ENCODE data around the gene CSTF2.
"Not testable (repeated sequence)": the region's sequence is repeated elsewhere in the genome, so short reads cannot be mapped to it uniquely, and the experiment has no call there.

The CSTF2 gene

GRCh38 chrX:100804780-100805179, 15.4 kb upstream of the CSTF2 start:
- H3K9me3 ChIP-seq (ENCODE audit: control insufficient read depth, insufficient read depth, low read depth, low read length) = no peaks in the 10 kb centered on the region
- no peaks in the 10 kb centered on the region for H3K4me1 ChIP-seq (ENCODE audit: control insufficient read depth, insufficient read depth, low read length)
- TF ChIP-seq, protein P1, sequence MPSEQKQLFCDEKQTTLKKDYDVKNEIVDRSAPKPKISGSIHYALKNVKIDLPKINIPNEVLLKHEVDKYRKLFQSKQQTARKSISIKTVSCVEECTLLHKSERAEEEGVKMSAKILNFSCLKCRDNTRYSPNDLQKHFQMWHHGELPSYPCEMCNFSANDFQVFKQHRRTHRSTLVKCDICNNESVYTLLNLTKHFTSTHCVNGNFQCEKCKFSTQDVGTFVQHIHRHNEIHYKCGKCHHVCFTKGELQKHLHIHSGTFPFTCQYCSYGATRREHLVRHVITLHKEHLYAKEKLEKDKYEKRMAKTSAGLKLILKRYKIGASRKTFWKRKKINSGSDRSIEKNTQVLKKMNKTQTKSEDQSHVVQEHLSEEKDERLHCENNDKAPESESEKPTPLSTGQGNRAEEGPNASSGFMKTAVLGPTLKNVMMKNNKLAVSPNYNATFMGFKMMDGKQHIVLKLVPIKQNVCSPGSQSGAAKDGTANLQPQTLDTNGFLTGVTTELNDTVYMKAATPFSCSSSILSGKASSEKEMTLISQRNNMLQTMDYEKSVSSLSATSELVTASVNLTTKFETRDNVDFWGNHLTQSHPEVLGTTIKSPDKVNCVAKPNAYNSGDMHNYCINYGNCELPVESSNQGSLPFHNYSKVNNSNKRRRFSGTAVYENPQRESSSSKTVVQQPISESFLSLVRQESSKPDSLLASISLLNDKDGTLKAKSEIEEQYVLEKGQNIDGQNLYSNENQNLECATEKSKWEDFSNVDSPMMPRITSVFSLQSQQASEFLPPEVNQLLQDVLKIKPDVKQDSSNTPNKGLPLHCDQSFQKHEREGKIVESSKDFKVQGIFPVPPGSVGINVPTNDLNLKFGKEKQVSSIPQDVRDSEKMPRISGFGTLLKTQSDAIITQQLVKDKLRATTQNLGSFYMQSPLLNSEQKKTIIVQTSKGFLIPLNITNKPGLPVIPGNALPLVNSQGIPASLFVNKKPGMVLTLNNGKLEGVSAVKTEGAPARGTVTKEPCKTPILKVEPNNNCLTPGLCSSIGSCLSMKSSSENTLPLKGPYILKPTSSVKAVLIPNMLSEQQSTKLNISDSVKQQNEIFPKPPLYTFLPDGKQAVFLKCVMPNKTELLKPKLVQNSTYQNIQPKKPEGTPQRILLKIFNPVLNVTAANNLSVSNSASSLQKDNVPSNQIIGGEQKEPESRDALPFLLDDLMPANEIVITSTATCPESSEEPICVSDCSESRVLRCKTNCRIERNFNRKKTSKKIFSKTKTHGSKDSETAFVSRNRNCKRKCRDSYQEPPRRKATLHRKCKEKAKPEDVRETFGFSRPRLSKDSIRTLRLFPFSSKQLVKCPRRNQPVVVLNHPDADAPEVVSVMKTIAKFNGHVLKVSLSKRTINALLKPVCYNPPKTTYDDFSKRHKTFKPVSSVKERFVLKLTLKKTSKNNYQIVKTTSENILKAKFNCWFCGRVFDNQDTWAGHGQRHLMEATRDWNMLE (tag by site-specific recombination; conservative IDR thresholded peaks at IDR 0.05; ENCODE audit: low read depth) = no peak
- TF ChIP-seq KLF17 (tag by site-specific recombination; IDR thresholded peaks at IDR 0.05) (no peak), ZNF302 (tag by site-specific recombination; IDR thresholded peaks at IDR 0.05; ENCODE audit: low read depth) (no peak), ZNF391 (tag by site-specific recombination; IDR thresholded peaks at IDR 0.05; ENCODE audit: borderline replicate concordance, low read depth) (no peak), ZNF48 (tag by site-specific recombination; IDR thresholded peaks at IDR 0.05) (no peak), ZNF112 (tag by site-specific recombination; IDR thresholded peaks at IDR 0.05) (no peak), ZBTB1 (tag by site-specific recombination; IDR thresholded peaks at IDR 0.05) (no peak), TCF7L2 (IDR thresholded peaks at IDR 0.05; ENCODE audit: borderline replicate concordance, low read depth, low read length) (no peak), ZNF248 (tag by site-specific recombination; IDR thresholded peaks at IDR 0.05) (no peak)
- TF ChIP-seq, protein P2, sequence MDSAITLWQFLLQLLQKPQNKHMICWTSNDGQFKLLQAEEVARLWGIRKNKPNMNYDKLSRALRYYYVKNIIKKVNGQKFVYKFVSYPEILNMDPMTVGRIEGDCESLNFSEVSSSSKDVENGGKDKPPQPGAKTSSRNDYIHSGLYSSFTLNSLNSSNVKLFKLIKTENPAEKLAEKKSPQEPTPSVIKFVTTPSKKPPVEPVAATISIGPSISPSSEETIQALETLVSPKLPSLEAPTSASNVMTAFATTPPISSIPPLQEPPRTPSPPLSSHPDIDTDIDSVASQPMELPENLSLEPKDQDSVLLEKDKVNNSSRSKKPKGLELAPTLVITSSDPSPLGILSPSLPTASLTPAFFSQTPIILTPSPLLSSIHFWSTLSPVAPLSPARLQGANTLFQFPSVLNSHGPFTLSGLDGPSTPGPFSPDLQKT (IDR thresholded peaks at IDR 0.05; ENCODE audit: borderline replicate concordance, low read depth, low read length) = no peak
- ChIA-PET CTCF (no interaction called here), POLR2A (no interaction called here)
- H3K27ac ChIP-seq (ENCODE audit: extremely low read depth, low read depth, low read length) = no peak overlapping the region
- H3K4me3 ChIP-seq (ENCODE audit: low read depth, low read length) = no peak overlapping the region
- H3K36me3 ChIP-seq (ENCODE audit: control insufficient read depth in 2 of 2, insufficient read depth in 1 of 2, low read length in 2 of 2) = no peaks in the 10 kb centered on the region

DNA sequence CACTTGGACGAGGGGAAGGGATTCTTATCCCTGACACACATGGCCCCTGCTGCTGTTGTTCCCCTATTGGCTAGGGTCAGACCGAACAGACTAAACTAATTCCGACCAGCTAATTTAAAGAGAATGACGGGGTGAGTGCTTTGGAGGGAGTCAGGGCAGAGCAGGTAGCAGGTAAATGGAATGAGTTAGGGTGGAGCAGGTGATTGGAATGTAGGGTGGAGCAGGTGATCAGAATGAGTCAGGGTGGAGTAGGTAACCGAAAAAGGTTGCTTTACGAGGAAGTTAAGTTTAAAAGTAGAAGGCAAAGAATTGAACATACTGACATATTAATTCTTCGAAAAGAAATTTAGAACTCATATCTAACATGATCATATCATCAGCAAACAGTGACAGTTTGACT, 11.9 kb upstream of the CSTF2 start:
- H3K27ac ChIP-seq (ENCODE audit: extremely low read depth, low read depth, low read length); H3K4me3 ChIP-seq (ENCODE audit: low read depth, low read length); H3K4me1 ChIP-seq (ENCODE audit: control insufficient read depth, insufficient read depth, low read length); H3K36me3 ChIP-seq (ENCODE audit: control insufficient read depth in 2 of 2, insufficient read depth in 1 of 2, low read length in 2 of 2); H3K9me3 ChIP-seq (ENCODE audit: control insufficient read depth, insufficient read depth, low read depth, low read length); POLR2A ChIA-PET; CTCF ChIA-PET: not testable (repeated sequence)

DNA sequence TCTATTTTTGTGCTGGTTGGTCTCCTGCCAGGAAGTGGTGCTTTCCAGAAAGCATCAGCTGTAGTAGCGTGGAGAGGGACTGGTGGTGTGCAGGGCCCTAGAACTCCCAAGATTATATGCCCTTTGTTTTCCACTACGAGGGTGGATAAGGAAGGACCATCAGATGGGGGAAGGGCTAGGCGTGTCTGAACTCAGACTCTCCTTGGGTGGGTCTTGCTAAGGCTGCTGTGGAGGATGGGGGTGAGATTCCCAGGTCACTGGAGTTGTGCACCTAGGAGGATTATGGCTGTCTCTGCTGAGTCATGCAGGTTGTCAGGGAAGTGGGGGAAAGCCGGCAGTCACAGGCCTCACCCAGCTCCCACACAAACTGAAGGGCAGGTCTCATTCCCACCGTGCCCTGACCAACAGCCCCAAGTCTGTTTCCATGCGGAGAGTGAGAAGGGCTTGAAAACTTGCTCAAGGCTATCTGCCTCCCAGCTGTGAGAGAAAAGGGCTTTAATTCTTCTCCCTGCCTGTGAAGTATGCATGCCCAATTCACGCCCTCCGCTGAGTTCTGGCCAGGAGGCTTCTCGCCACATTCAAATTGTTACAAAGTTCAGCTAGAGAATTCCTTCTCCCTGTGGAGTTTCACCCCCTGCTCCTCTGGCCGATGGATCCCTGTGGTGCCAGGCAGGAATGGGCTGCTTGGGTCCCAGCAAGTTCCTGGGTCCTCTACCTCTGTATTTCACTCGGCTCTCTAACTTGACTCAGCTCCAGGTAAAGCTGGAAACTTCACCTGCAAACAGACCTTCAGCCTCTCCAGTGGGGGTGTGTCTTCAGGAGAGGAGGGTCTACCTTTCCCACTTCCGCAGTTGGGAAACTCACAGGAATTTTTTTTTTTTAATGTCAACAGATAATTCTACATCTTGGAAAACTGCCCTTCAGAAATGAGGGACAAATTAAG, 7.7 kb upstream of the CSTF2 start:
- Histone ChIP-seq H3K4me3 (ENCODE audit: low read depth, low read length) (no peak overlapping the region), H3K27ac (ENCODE audit: extremely low read depth, low read depth, low read length) (no peak overlapping the region), H3K9me3 (ENCODE audit: control insufficient read depth, insufficient read depth, low read depth, low read length) (no peaks in the 10 kb centered on the region), H3K4me1 (ENCODE audit: control insufficient read depth, insufficient read depth, low read length) (no peaks in the 10 kb centered on the region), H3K36me3 (ENCODE audit: control insufficient read depth in 2 of 2, insufficient read depth in 1 of 2, low read length in 2 of 2) (no peaks in the 10 kb centered on the region)
- POLR2A ChIA-PET = no interaction called here
- no peak for TF ChIP-seq TCF7L2 (IDR thresholded peaks at IDR 0.05; ENCODE audit: borderline replicate concordance, low read depth, low read length)
- no peak for TF ChIP-seq GLI2 (tag by site-specific recombination; IDR thresholded peaks at IDR 0.05; ENCODE audit: borderline replicate concordance, low read depth)
- TF ChIP-seq, protein P3, sequence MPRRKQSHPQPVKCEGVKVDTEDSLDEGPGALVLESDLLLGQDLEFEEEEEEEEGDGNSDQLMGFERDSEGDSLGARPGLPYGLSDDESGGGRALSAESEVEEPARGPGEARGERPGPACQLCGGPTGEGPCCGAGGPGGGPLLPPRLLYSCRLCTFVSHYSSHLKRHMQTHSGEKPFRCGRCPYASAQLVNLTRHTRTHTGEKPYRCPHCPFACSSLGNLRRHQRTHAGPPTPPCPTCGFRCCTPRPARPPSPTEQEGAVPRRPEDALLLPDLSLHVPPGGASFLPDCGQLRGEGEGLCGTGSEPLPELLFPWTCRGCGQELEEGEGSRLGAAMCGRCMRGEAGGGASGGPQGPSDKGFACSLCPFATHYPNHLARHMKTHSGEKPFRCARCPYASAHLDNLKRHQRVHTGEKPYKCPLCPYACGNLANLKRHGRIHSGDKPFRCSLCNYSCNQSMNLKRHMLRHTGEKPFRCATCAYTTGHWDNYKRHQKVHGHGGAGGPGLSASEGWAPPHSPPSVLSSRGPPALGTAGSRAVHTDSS (tag by site-specific recombination; IDR thresholded peaks at IDR 0.05) = no peak
- no peak for TF ChIP-seq OSR2 (tag by site-specific recombination; IDR thresholded peaks at IDR 0.05)
- TF ChIP-seq IKZF3 (tag by site-specific recombination; IDR thresholded peaks at IDR 0.05) = no peak
- no peak for TF ChIP-seq ZNF133 (tag by site-specific recombination; IDR thresholded peaks at IDR 0.05)
- no peak for TF ChIP-seq HOXC10 (CRISPR knock-in tag; IDR thresholded peaks at IDR 0.05)
- no peak for TF ChIP-seq ZNF501 (tag by site-specific recombination; IDR thresholded peaks at IDR 0.05)
- TF ChIP-seq KLF8 (tag by site-specific recombination; IDR thresholded peaks at IDR 0.05) = no peak
- TF ChIP-seq ZNF600 (tag by site-specific recombination; IDR thresholded peaks at IDR 0.05) = no peak
- CTCF ChIA-PET = interaction anchor here (0.8 kb wide), 1 partner anchor 127 kb away, joined by 3 read pairs; no protein-coding TSS in a partner anchor

Data from HEK293 (cell line).